ENCODE measurements around the gene CDA. TPM values are rescaled to one million over a fixed set of nuclear protein-coding genes. Genes with fewer than 3 reads are reported as not detected.

Gene CDA
- total and polyA plus RNA-seq, 10 of the 15 experiments (the other 5 are each of a cell fraction or from before 2014, with no cell fraction given) = not detected

- TF ChIP-seq ETV6 (conservative IDR thresholded peaks at IDR 0.05 in 1 of 2, IDR thresholded peaks at IDR 0.05 in 1 of 2; ENCODE audit: borderline replicate concordance in 1 of 2, low read depth in 1 of 2) = no peak
- no peak for TF ChIP-seq ZNF592 (IDR thresholded peaks at IDR 0.05)
- TF ChIP-seq NFYB (IDR thresholded peaks at IDR 0.05; ENCODE audit: insufficient read depth, low read depth, low read length) = 0 out of 2 replicates have a peak, but pooled peaks have one; percentile 11
- ChIA-PET POLR2A (no interaction called here), RAD21 (ENCODE audit: unreplicated experiment) (no interaction called here), SMC1A (ENCODE audit: uncharacterized antibody, unreplicated experiment) (no interaction called here), CTCF (no interaction called here)
- 57% methylated on average over 4 of the region's 4 CpGs for WGBS (ENCODE audit: insufficient coverage, insufficient replicate concordance, low lambda C conversion rate, missing lambda C conversion rate)
- in situ Hi-C loops (cut with MboI) = no loop called here
- H3K79me2 ChIP-seq (ENCODE audit: control insufficient read depth, insufficient read depth, low read length) = no peaks in the 10 kb centered on the region
- BruUV-seq (replicated peaks) = no TSS peak
- intact Hi-C loops (cut with micrococcal nuclease; ENCODE audit: unreplicated experiment) = no loop called here
- H3K27ac ChIP-seq (ENCODE audit: control insufficient read depth, insufficient read depth) = no peak overlapping the region
- H4K20me1 ChIP-seq (ENCODE audit: control insufficient read depth, insufficient read depth) = no peaks in the 10 kb centered on the region
- no peaks in the 10 kb centered on the region for H3K27me3 ChIP-seq (replicated peaks in 1 of 2; ENCODE audit: control insufficient read depth in 2 of 2, insufficient read depth in 2 of 2, low read length in 1 of 2)
- DNase-seq (ENCODE audit: low read depth, low spot score) = no peak
- no peak for ATAC-seq
- H2AFZ ChIP-seq (ENCODE audit: control insufficient read depth, low read depth, low read length) = no peak overlapping the region
- no peak for FAIRE-seq
- H3K4me3 ChIP-seq = no peak overlapping the region
- no peak overlapping the region for H3K4me2 ChIP-seq (ENCODE audit: control insufficient read depth, insufficient read depth)
- H3K4me1 ChIP-seq (ENCODE audit: control insufficient read depth, insufficient read depth, low read length) = no peaks in the 10 kb centered on the region
- H3K36me3 ChIP-seq (ENCODE audit: control insufficient read depth in 2 of 2, insufficient read depth in 2 of 2, low read length in 1 of 2) = no peaks in the 10 kb centered on the region
- H3K9me3 ChIP-seq (replicated peaks; ENCODE audit: control insufficient read depth, insufficient read depth, low read length) = no peaks in the 10 kb centered on the region; the same call in 2 of the 3 replicates
- no peak overlapping the region for H3K9ac ChIP-seq (ENCODE audit: control insufficient read depth, insufficient read depth, low read length)
Measured at GRCh38 chr1:20569523-20570098, 19.3 kb upstream of the CDA start.
